Activated CD8-positive, alpha-beta T cell treated with anti-CD3 and anti-CD28 coated beads, Interleukin-2, amount 10 ng/mL, durations not matched to agents 7 days and 5 days (primary cell): ENCODE measurements around the gene PCCA. TPM values are rescaled to one million over a fixed set of nuclear protein-coding genes. Genes with fewer than 3 reads are reported as not detected.

Source experiments
- ATAC-seq: fragments of 150-1000 bp; cut with Tn5 transposase; one replicate; pipeline ENCODE4 v1.10.0; 2021; ENCODE audit warnings: moderate library complexity
- CTCF ChIA-PET: fragments of 350-600 bp; sonication (Branson Sonifier 250); formaldehyde crosslinking; loops from one replicate; lab custom pipeline; 2021; ENCODE audit warnings: antibody characterized with exemption; lab: Charles Lee
- POLR2A ChIA-PET: fragments of 350-600 bp; sonication (Branson Sonifier 250); formaldehyde crosslinking; loops from one replicate; lab custom pipeline; 2021; ENCODE audit warnings: antibody characterized with exemption; lab: Charles Lee
- DNase-seq: peaks from one replicate; pipeline ENCODE4 v3.0.0-alpha.2; 2020
- H3K27ac Mint-ChIP-seq: one replicate; pipeline ENCODE4 v1.8.0; 2021; ENCODE audit warnings: mild to moderate bottlenecking, mixed read lengths
- H3K27me3 Mint-ChIP-seq: one replicate; pipeline ENCODE4 v1.8.0; 2021; ENCODE audit warnings: low read depth, mixed read lengths
- H3K36me3 Mint-ChIP-seq: one replicate; pipeline ENCODE4 v1.8.0; 2021; ENCODE audit warnings: low read depth, mixed read lengths
- H3K4me1 Mint-ChIP-seq: one replicate; pipeline ENCODE4 v1.8.0; 2021; ENCODE audit warnings: low read depth, mixed read lengths
- H3K4me3 Mint-ChIP-seq: one replicate; pipeline ENCODE4 v1.8.0; 2021; ENCODE audit warnings: mild to moderate bottlenecking, mixed read lengths
- H3K9me3 Mint-ChIP-seq: one replicate; pipeline ENCODE4 v1.8.0; 2022; ENCODE audit warnings: mixed read lengths; ENCODE audit not compliant: insufficient read depth
- total RNA-seq, 2 experiments: library from RNA; stranded (reverse); gene quantifications; one replicate each; pipeline ENCODE4 v1.2.3, GENCODE V29; 2021

Gene PCCA
- total RNA-seq, 2 experiments from 2014 or later: 11.4 to 12.2 TPM

- peaks cover 19% of the 10 kb centered on the region for H3K4me1 Mint-ChIP-seq
- H3K36me3 Mint-ChIP-seq: peaks cover 3% of the 10 kb centered on the region
- peak; percentile 50 for DNase-seq
- H3K27ac Mint-ChIP-seq: no peak overlapping the region
- no peaks in the 10 kb centered on the region for H3K27me3 Mint-ChIP-seq
- CTCF ChIA-PET: interaction anchor here (1.0 kb wide), 1 partner anchor 153 kb away, joined by 3 read pairs; no protein-coding TSS in a partner anchor
- no peaks in the 10 kb centered on the region for H3K9me3 Mint-ChIP-seq
- no peak overlapping the region for H3K4me3 Mint-ChIP-seq
- peak; percentile 66 for ATAC-seq
- POLR2A ChIA-PET: interaction anchor here (0.6 kb wide), 1 partner anchor 1015 kb away, joined by 3 read pairs; no protein-coding TSS in a partner anchor
Measured at GRCh38 chr13:100388923-100389322, 300.0 kb downstream of the PCCA start.

- Mint-ChIP-seq H3K4me3 (no peak overlapping the region), H3K27me3 (no peaks in the 10 kb centered on the region), H3K27ac (no peak overlapping the region), H3K4me1 (peaks cover 25% of the 10 kb centered on the region), H3K36me3 (peaks cover 3% of the 10 kb centered on the region), H3K9me3 (no peaks in the 10 kb centered on the region)
- ChIA-PET POLR2A (no interaction called here), CTCF (no interaction called here)
- ATAC-seq (no peak), DNase-seq (no peak)
Measured at GRCh38 chr13:100389617-100390016, 300.7 kb downstream of the PCCA start.

- Mint-ChIP-seq H3K27me3 (no peaks in the 10 kb centered on the region), H3K4me1 (peaks cover 31% of the 10 kb centered on the region), H3K36me3 (peaks cover 3% of the 10 kb centered on the region), H3K9me3 (no peaks in the 10 kb centered on the region), H3K27ac (peak overlapping the region; percentile 30), H3K4me3 (no peak overlapping the region)
- ChIA-PET CTCF (interaction anchor here (0.9 to 1.7 kb wide), 2 partner anchors 121 to 122 kb away, joined by 4 to 10 read pairs; no protein-coding TSS in a partner anchor), POLR2A (interaction anchor here (1.7 kb wide), 1 partner anchor 41 kb away, joined by 4 read pairs; no protein-coding TSS in a partner anchor)
- peak; percentile 68 for DNase-seq
- peak; percentile 91 for ATAC-seq
Measured at GRCh38 chr13:100392709-100393630, 304.1 kb downstream of the PCCA start.

GRCh38 chr13:100394005-100394695, 305.3 kb downstream of the PCCA start:
- Mint-ChIP-seq H3K36me3 (peaks cover 3% of the 10 kb centered on the region), H3K27ac (peak overlapping the region; percentile 40), H3K9me3 (no peaks in the 10 kb centered on the region), H3K27me3 (no peaks in the 10 kb centered on the region), H3K4me3 (no peak overlapping the region), H3K4me1 (peaks cover 31% of the 10 kb centered on the region)
- ATAC-seq (peak; percentile 40), DNase-seq (peak; percentile 22)
- CTCF ChIA-PET: interaction anchor here (0.9 to 1.7 kb wide), 3 partner anchors 48 to 121 kb away, joined by 3 to 10 read pairs (median 4); no protein-coding TSS in a partner anchor
- POLR2A ChIA-PET: interaction anchor here (0.6 to 1.7 kb wide), 2 partner anchors 11 to 40 kb away, joined by 3 to 4 read pairs; no protein-coding TSS in a partner anchor

GRCh38 chr13:100395698-100396373, 306.9 kb downstream of the PCCA start:
- no peaks in the 10 kb centered on the region for H3K27me3 Mint-ChIP-seq
- no peak overlapping the region for H3K27ac Mint-ChIP-seq
- no peak for DNase-seq
- ChIA-PET POLR2A (interaction anchor here (0.6 kb wide), 1 partner anchor 70 kb away, joined by 6 read pairs; no protein-coding TSS in a partner anchor), CTCF (no interaction called here)
- H3K36me3 Mint-ChIP-seq: peaks cover 4% of the 10 kb centered on the region
- ATAC-seq: no peak
- H3K9me3 Mint-ChIP-seq: no peaks in the 10 kb centered on the region
- H3K4me1 Mint-ChIP-seq: peaks cover 31% of the 10 kb centered on the region
- no peak overlapping the region for H3K4me3 Mint-ChIP-seq

GRCh38 chr13:100396776-100397175, 307.9 kb downstream of the PCCA start:
- H3K4me1 Mint-ChIP-seq: peaks cover 31% of the 10 kb centered on the region
- DNase-seq (no peak), ATAC-seq (no peak)
- H3K27me3 Mint-ChIP-seq: no peaks in the 10 kb centered on the region
- peaks cover 3% of the 10 kb centered on the region for H3K9me3 Mint-ChIP-seq
- POLR2A ChIA-PET: no interaction called here
- CTCF ChIA-PET: no interaction called here
- peaks cover 6% of the 10 kb centered on the region for H3K36me3 Mint-ChIP-seq
- H3K4me3 Mint-ChIP-seq: no peak overlapping the region
- no peak overlapping the region for H3K27ac Mint-ChIP-seq

GRCh38 chr13:100397627-100398026, 308.7 kb downstream of the PCCA start:
- DNase-seq (no peak), ATAC-seq (no peak)
- peaks cover 25% of the 10 kb centered on the region for H3K4me1 Mint-ChIP-seq
- ChIA-PET POLR2A (no interaction called here), CTCF (interaction anchor here (0.7 kb wide), 1 partner anchor 117 kb away, joined by 3 read pairs; no protein-coding TSS in a partner anchor)
- H3K27me3 Mint-ChIP-seq: no peaks in the 10 kb centered on the region
- no peak overlapping the region for H3K27ac Mint-ChIP-seq
- H3K9me3 Mint-ChIP-seq: peaks cover 8% of the 10 kb centered on the region
- H3K36me3 Mint-ChIP-seq: peaks cover 8% of the 10 kb centered on the region
- no peak overlapping the region for H3K4me3 Mint-ChIP-seq

- H3K9me3 Mint-ChIP-seq: peaks cover 15% of the 10 kb centered on the region
- POLR2A ChIA-PET: no interaction called here
- no peak for DNase-seq
- peaks cover 22% of the 10 kb centered on the region for H3K4me1 Mint-ChIP-seq
- CTCF ChIA-PET: interaction anchor here (0.7 kb wide), 1 partner anchor 116 kb away, joined by 3 read pairs; no protein-coding TSS in a partner anchor
- no peak overlapping the region for H3K4me3 Mint-ChIP-seq
- ATAC-seq: no peak
- H3K27ac Mint-ChIP-seq: no peak overlapping the region
- peaks cover 14% of the 10 kb centered on the region for H3K36me3 Mint-ChIP-seq
- H3K27me3 Mint-ChIP-seq: no peaks in the 10 kb centered on the region
Measured at GRCh38 chr13:100398360-100398759, 309.5 kb downstream of the PCCA start.

GRCh38 chr13:100399455-100399854, 310.6 kb downstream of the PCCA start:
- ChIA-PET CTCF (no interaction called here), POLR2A (no interaction called here)
- Mint-ChIP-seq H3K27me3 (no peaks in the 10 kb centered on the region), H3K4me1 (peaks cover 16% of the 10 kb centered on the region), H3K36me3 (peaks cover 23% of the 10 kb centered on the region), H3K9me3 (peaks cover 24% of the 10 kb centered on the region), H3K4me3 (no peak overlapping the region), H3K27ac (no peak overlapping the region)
- DNase-seq (no peak), ATAC-seq (no peak)

- no peak for DNase-seq
- peaks cover 32% of the 10 kb centered on the region for H3K36me3 Mint-ChIP-seq
- no peak for ATAC-seq
- ChIA-PET CTCF (no interaction called here), POLR2A (no interaction called here)
- no peaks in the 10 kb centered on the region for H3K27me3 Mint-ChIP-seq
- peaks cover 9% of the 10 kb centered on the region for H3K4me1 Mint-ChIP-seq
- H3K9me3 Mint-ChIP-seq: peaks cover 36% of the 10 kb centered on the region
- H3K27ac Mint-ChIP-seq: no peak overlapping the region
- H3K4me3 Mint-ChIP-seq: no peak overlapping the region
Measured at GRCh38 chr13:100403675-100404074, 314.8 kb downstream of the PCCA start.

- POLR2A ChIA-PET: no interaction called here
- Mint-ChIP-seq H3K9me3 (peaks cover 31% of the 10 kb centered on the region), H3K27me3 (no peaks in the 10 kb centered on the region), H3K27ac (no peak overlapping the region), H3K4me1 (no peaks in the 10 kb centered on the region), H3K36me3 (peaks cover 24% of the 10 kb centered on the region), H3K4me3 (no peak overlapping the region)
- no peak for DNase-seq
- no peak for ATAC-seq
- CTCF ChIA-PET: no interaction called here
Measured at GRCh38 chr13:100409132-100409531, 320.2 kb downstream of the PCCA start.
